HG02970 (cell line): Measurements from ENCODE around the gene PLXNA2.

Source experiments
- ATAC-seq: cut with Tn5 transposase; IDR thresholded peaks from one replicate; pipeline ENCODE4 v1.9.1; 2021; ENCODE audit warnings: mild to moderate bottlenecking, moderate library complexity, moderate number of reproducible peaks; ENCODE audit not compliant: unreplicated experiment, low FRiP score

The PLXNA2 gene

DNA sequence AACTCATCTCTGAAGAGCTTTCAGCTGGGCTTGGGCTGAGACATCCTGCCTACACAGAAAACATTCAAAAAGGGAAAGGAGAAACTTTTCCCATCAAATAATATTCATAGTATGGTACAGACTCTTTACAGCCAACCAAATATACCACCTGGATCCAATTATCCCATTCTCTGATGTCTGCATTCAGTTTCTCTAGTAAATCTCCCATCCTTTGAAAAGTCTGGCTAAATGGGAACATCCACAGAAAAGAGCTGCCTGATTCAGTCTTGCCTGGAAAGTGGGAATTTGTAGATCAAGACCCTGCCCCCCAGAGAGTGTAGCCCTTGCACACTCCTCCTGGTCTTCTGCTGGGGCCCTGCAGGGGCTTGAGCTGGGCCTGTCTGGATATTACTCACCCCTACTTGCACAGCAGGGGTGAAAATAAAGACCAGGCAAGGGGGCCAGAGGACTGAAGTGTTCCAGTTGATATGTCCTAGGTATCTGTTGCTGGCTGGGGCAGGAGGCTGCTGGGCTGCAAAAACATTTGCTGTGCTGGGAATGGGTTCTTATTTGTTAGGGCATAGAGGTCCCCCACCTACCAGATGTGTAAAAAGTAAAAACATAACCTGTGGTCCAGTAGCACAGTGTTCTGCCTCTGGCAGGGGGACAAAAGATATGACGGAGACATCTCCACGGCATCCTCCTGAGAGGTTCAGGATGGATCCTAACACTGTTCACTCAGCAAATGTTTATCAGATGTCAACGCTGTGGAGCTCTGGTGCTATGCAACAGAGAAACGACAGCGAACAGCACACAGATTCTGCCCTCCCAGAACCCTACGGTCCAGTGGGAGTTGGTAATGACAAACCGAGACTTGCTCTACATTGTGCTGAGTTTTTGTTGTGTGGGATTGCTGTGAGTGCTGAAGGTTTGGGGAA is 140.3 kb downstream of the PLXNA2 start:
- no peak for ATAC-seq

DNA sequence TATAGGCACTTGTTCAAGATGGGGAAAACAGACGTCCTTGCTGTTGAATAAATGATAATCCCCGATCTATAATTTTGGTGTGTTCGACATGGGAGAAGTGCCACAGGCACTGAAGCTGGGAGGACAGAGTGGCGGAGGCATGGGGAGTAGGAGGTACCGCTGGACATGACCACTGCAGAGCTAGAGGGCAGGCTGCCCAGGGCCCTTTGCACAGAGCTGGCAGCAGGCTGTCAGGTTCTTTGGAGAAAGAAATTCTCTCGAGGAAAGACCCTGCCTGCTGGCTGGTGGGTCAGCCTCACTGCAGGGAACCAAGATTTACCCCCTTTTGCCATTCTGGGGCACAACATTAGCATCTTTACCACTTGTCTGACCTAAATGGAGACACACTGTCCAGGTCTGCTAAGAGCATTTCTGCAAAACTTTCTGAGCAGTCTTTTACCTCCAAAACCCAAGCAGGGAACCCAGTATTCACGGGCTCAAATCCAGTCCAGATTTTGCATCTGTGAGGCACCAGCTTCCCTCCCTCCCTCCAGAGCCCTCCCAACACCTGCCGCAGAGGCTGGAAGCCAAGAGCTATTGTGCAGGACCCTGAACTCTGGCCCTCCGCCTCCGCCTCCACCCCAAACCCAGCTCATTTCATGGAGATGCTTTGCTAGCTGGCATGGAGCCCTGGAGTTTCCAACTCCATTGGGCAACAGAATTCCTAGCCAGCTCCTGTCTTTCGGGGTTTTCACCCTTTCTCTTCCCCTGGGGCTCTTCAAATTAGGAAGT is 142.3 kb downstream of the PLXNA2 start:
- no peak for ATAC-seq

DNA sequence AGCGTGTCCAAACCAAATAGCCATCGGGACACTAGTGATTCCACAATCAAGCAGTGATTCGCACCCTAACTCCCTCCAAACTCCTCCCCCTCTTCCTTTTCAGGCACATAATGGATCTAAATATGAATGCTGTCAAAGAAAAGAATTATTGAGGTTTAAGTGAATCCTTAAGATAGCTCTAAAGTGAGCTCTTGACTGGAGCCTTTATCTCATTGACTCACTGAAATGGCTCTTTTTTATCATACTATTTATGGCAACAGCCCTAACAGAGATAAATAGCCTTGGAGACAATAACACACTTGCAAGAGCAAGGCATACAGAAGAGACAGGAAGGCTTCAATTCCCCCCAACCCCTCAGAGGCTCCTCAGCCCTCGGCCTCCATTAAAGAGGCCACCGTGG is 143.3 kb downstream of the PLXNA2 start:
- ATAC-seq, result no peak

DNA sequence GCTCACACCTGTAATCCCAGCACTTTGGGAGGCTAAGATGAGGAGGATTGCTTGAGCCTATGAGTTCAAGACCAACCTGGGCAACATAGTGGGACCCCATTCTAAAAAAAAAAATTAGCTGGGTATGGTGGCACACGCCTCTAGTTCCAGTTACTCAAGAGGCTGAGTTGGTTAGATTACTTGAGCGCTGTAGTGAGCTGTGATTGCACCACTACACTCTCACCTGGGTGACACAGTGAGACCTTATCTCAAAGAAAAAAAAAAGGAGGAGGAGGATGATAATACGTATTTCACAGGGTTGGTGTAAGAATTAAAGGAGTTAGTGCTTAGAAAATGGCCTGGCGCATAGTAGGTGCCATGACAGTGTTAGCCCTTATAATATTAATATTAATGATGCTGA is 144.1 kb downstream of the PLXNA2 start:
- no peak for ATAC-seq

DNA sequence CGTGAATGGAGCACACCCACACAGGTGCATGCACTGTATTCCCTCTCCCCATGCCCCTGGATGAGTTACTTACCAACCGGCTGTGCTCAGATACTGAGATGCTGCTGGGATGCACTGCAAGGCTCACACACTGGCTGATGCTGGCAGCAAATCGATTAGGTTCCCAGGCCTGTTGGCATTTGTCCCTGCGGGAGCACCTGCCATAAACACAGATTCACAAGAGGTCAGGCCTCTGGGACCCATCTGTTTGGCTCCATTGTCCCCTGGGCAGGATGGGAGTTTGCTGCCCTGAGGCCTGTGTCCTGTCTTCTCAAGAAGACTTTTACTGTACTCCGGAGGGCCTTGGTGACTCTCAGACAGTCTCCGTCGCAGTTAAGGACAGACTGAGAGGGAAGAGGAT is 145.4 kb downstream of the PLXNA2 start:
- ATAC-seq, result no peak

DNA sequence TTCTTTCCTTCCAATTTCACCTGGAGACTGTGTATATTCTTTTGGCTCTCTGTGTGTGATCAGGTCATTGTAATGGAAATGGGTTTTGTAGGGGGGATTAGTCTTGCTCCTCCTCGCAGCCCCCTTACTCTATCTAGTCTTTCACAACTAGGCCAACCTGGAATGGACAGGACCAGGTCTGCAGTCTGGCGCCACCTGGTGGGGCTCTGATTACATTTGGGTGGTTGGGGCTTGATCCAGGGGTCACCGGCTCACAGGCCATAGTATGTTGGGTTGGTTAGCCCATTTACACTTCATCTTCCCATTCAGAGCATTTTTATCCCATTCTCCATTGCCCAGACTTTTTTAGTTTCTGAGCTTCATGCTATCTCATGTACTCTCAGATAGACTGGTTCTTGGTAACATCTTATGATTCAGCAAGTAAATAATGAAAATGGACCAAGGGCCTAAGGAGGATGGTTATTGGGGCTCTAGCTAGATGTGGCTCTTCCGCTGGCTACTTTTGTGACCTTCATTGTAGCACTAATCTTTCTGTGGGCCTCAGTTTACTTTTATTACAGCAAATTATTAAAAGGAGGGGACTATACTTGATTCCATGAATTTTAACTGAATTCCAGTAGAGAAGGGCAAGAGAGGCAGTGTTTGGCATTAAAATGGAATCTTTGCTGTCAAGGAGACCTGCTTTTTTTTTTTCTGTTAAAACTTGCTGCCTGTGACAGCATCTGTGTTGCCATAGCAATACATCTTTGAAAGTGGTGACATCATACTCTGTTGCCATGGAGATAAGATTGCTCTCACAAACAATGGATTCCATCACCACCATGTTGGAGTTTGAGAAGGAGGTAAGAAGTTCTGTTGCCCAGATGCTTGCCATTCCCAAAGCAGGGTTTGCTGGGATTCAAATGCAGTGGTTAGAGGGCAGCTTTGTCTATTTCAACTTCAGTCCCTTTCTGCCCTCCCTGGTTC is 150.1 kb downstream of the PLXNA2 start:
- no peak for ATAC-seq

DNA sequence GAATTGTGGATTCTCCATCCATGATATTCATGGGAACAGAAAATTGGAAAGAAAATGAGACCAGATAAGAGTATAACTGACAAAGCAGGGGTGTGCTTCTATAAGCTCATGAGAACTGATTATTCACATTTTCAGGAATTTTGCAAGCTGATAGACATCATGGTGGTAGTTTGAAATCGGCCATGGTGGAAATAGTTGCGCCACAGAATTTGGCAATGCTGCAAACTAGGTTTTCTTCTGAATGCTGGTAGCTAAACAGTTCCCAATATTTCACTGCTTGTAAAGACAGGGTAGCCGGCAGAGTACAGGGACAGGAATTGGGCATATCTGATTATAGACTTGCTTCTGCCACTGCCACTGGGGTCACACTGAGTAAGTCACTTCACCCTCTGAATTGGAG is 151.1 kb downstream of the PLXNA2 start:
- no peak for ATAC-seq

DNA sequence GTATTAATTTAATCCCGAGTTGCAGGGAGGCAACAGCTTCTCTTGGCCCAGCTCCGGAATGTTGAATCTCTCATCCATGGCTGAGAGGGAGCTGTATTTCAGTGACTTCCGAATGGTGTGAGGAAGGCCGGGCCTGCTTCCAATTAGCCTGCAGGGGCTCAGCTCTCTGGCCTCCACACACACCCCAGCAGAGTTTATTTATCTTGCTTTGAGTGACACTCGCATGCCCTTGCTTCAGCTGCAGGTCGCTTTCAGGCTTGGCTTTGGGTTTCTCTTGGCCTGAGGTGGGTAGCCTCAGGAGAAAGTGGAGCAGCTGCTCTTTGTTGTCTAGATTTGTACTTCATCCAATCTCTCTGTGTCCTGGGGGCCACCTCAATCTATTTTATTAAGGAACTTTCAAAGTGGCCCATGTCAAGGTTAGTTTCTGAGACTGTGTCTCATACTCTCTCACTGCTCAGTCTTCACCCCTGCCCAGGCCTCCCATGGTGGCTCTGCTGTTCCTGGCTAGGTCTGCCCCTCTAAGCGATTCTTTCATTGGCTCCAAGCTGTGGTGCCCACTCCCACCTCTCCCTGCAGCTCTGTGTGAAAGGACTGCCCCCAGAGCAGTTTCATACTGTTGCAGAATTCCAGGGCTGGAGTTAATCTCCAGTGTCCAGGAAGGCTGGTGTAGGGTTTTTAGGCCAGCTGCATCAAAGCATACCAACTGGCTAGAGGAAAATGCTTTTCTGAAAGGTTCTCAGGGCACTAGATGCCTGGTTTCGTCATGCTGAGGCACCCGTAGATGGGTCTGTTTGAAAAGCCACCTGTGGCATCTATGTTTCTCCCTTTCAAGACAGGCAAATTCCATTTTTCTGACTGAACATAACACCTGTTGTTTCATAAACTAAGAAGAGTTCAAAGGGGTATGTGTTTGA is 153.5 kb downstream of the PLXNA2 start:
- no peak for ATAC-seq

DNA sequence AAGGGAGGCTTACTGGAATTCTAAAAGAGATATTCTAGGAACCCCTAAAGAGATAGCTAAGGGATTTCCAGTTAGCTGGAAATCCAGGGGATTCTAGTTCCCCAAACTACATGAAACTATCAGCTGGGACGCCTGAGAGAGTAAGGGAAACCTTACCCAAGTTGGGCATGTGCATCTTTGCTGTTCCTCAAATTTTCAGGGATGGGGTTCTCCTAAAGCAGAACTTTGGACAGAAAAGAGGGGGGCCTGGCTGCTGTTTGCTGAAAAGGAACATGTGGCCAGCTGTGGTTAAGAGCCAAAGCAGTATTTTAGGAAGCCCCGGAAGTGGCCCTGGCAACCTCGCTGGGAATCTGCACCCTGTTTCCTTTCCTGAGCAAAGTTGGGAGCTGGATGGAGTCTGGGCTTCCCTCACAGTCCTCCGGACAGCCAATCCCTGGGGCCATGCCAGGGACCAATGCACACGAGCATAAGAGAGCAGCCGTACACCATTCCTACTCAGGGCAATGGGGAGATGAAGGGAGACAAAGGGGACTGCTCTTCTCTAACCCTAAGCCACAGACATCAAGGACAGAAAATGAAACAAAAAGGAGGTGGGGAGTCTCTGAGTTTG is 154.3 kb downstream of the PLXNA2 start:
- ATAC-seq, result no peak

DNA sequence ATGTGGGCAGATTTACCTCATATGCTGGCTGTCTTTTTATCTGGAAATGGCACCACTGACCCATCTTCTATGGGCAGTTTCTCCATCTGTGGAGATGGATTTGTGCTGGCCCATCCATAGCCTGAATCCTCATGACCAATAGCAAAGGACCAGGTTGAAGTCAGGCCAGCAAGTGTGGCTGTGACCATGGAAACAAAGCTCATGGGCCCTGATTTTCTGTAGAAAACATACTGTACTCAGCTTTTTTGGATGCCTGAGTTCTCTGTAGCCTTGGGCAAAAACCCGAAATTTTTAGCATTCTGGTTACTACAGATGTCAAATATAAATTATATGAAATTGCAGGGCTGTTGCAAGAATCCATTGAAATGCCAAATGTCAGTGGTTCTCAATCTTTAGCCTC is 155.0 kb downstream of the PLXNA2 start:
- ATAC-seq, result no peak

DNA sequence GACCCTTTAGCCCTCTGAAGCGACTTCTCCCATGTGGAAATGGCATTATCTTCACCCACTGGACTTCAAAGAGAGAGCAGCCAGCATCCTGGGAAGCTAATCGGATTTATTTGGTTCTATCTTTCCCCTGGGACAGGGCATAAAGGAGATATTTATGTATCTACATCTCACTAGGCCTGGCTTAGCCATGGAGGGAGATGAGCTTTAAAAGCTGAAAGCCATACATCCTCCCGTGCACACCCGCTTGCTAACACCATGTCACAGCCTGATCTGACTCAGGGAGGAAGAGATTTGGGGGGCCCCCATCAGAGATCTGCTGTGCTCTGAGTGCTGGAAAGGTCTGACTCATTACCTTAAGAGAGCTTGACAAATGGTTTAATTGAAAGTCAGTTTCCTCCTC is 155.9 kb downstream of the PLXNA2 start:
- ATAC-seq, result no peak

DNA sequence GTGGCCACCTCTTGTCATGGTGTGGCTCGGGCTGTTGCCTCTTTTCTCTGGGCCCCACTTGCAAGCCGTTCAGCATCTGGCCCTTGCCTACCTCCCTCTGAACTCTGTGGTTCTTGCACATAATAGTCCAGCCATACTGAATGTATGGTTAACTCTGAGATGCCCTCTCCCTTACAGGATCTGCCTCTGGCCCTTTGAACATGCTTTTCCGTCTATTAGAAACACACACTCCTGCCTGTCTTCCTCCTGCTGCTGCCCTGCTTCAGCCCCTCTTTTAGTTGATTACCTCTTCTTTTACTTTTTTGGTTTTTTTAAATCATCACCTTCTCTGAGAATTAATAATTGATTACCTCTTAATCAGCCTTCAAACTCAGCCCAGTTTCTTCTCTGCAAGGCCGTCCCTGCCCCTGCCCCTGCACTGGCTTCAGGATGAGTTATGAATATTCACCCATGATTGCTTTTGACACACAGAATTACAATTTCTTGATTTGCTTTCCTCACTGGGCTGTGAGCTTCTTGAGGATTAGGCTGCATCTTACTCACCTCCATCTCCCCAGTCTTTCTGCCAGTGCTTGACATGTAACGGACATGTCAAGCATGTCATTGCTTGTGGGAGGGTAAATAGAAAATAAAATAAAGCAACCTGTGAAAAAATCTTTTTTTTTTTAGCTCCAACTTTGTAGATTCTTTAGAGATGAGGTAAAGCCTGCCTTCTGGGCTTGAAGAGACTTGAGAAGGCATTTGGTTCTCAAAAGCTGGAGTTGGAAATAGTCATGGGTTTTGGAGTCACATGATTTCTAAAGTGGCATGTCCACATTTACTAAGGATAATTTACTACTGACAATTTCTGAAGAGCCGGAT is 158.3 kb downstream of the PLXNA2 start:
- ATAC-seq, result peak; percentile 5

DNA sequence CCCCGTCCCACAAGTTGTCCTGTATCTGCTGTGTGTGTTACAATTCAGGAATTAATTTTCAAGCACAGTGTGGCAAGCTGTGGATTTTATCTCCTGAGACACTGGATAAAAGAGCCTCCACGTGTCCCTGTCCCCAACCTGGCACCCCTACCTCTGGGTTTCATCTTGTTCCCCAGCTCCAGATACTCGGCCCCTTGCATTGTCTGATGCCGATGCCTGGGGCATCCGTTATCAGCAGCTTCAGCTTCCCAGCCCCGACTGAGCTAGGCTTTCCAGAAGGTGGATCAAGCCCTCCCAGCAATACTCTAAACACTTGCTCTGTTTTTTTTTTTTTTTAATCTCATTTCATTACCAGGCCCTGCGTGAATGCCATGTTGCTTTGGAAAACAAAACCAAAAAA is 159.4 kb downstream of the PLXNA2 start:
- ATAC-seq, result no peak

DNA sequence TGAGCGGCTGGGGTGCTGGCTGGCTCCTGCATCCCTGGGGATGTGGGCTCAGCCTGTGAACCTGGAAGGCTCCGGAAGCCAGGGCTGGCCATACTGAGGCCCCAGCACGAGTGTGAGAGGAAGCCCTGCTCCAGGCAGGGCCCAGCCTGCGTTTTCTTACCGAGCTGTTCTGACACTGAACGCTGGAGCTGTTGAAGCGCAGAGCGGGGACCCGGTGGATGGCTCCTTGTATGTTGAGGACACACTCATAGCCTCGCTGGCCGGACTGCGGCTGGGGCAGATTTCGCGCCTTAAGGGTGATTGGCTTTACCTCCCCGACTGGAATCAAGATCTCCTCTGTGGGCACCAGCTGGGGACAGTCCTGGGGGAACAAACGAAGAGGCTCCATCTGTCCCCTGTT is 160.0 kb downstream of the PLXNA2 start:
- no peak for ATAC-seq

DNA sequence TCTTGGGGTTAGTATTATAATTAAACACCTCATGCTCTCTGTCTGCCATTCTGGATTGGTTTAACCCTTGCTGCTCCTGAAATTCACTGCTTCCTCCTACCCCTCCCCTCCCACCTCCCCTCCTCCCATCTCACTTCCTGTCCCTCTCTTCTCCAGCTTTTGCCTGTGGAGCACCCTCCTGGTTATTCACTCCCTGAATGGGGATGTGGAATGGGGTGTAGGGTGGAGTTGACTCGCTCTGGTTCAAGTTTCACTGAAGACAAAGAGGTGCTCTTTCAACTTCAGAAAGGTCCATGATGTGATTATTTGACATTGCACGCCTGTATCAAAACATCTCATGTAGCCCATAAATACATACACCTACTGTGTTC is 160.5 kb downstream of the PLXNA2 start:
- ATAC-seq, result no peak

DNA sequence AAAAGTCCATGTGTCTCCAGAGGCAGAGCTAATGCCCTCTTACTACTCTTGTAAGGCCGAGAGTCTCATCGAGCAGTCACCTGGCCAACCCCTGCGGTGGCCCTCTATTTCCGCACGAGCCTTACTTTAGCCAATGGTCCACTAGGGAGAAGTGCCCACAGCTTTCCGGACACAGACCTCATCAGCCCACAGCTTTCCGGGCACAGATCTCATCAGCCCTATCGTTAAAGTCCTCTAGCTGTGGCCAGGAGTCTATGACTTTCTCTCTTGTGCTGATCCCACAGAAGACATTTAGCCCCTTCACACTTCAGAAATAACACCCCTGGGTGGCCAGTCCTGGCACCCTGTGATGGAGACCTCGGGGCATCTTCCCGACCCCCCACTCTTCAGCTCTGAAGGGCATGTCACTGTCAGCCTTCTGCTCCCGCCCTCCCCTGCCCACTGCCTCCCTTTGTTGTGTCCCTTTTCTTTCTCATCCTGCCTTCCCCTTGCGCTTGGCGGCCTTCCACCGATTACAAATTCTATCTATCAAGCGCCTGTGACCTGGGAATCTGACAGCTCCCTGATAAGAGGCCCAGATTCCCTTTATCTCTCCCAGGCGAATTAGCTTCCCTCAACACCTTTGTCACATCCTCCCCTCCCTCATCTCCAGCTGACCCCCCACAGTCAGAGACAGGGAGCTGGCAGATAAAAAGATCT is 161.0 kb downstream of the PLXNA2 start:
- ATAC-seq, result no peak

DNA sequence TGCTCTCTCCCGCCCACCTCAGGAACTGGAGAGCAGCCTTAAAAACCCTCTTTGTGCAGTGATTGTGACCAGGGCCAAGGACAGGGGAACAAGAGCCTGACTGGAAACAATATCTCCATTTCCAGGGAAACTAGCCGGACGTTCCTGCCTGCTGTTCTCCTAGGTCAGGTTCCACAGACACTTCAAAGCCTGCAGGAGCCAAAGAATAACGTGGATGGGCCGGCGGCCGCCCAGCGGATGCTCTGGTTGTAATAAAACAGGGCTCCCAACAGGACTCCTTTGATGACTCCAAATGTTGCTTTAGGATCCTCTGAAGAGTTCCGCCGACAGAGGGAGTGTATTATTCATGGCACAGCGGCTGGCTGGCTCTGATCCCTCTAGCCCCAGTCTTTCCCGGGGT is 162.2 kb downstream of the PLXNA2 start:
- no peak for ATAC-seq
